Tibial nerve (tissue), 4 donors: ENCODE data around the gene COX20. TPM values are rescaled to one million over a fixed set of nuclear protein-coding genes. Genes with fewer than 3 reads are reported as not detected.

Source experiments
- DNase-seq, 2 donors: peaks; one replicate each; pipeline ENCODE4 v3.0.0-alpha.2; 2019; ENCODE audit warnings: low spot score in 2 of 2
- H3K27ac ChIP-seq, 4 donors: fragments of 200-600 bp; sonication (generic) in 3 of 4; one replicate each; pipeline ENCODE4 v1.5.1; 2017 to 2019; ENCODE audit warnings: mild to moderate bottlenecking in 1 of 4
- H3K27me3 ChIP-seq, 2 donors: fragments of 200-600 bp; sonication (generic) in 1 of 2; one replicate each; pipeline versions ENCODE4 v1.5.1 to v1.6.0; 2017 to 2019
- H3K36me3 ChIP-seq, 3 donors: fragments of 200-600 bp; sonication (generic); one replicate each; pipeline ENCODE4 v1.5.1; 2018 to 2019
- H3K4me1 ChIP-seq, 4 donors: fragments of 200-600 bp; sonication (generic) in 3 of 4; one replicate each; pipeline ENCODE4 v1.5.1; 2017 to 2019
- H3K4me3 ChIP-seq, 4 donors: fragments of 200-600 bp; sonication (generic) in 3 of 4; one replicate each; pipeline ENCODE4 v1.5.1; 2017 to 2019; ENCODE audit warnings: mild to moderate bottlenecking in 1 of 4, moderate library complexity in 1 of 4
- H3K9me3 ChIP-seq, 4 donors: fragments of 200-600 bp; sonication (generic) in 3 of 4; one replicate each; pipeline ENCODE4 v1.5.1; 2017 to 2019
- EP300 ChIP-seq, 2 donors: sonication (generic); formaldehyde crosslinking; IDR thresholded peaks; one replicate each; pipeline ENCODE4 v1.6.1; 2017; ENCODE audit warnings: antibody characterized with exemption in 2 of 2, mild to moderate bottlenecking in 1 of 2
- POLR2A ChIP-seq, 2 donors: fragments of 450-650 bp; IDR thresholded peaks; one replicate each; pipeline ENCODE4 v1.6.1; 2017; ENCODE audit warnings: antibody characterized with exemption in 2 of 2, mild to moderate bottlenecking in 2 of 2, moderate library complexity in 2 of 2
- WGBS, 2 donors: methylation state at CpG; one replicate each; pipeline ENCODE4 v1.1.5; 2018; 5-methylcytosine and 5-hydroxymethylcytosine counted together
- total RNA-seq, 4 donors: library from RNA; depleted of rRNA; stranded (reverse); fragments of >200 nt; gene quantifications; one replicate each; pipeline ENCODE4 v1.1.0, GENCODE V29; 2016
- TF ChIP-seq, protein P1 (sequence below), 5 experiments: fragments of 200-600 bp in 3 of 5; fragments of 450-650 bp in 2 of 5; sonication (generic) in 3 of 5; IDR thresholded peaks; one replicate each; pipeline ENCODE4 v1.5.1; 2016 to 2019; ENCODE audit warnings: antibody characterized with exemption in 5 of 5, mild to moderate bottlenecking in 3 of 5, moderate library complexity in 2 of 5

COX20 gene
- total RNA-seq, 4 donors from 2014 or later = 20.2 to 44.4 (median 39.5) TPM

DNA sequence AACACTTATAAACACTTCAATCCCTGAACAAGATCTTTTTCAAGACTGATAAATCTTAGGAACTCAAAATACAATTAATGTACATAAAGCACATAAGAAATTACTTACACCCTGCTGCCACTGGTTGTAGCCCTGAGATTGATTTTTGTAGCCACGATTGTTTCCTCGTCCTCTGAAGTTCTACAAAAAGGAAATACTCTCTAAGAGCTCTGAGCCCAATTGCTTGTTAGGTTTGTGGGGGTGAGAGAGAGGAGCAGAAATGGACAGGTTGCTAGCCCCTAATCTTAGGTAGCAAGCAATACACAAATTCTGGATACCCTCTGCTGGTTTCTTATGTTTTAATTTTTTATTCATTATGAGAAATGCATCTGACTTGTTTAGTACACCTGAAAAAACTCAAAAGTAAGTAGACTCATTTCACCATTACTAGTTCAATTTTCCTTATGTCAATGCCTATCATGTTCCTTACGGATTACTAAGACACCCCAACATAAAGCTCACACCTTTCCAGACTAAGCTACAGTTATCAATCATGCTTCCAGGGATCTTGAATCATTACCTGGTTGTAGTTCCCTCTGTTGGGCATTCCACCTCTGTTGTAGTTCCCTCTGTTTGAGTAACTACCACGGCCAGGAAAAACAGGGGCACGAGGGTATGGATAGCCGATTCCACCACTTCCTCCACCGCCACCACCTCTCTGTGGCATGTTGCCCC lies 19.6 kb downstream of the COX20 start:
- Histone ChIP-seq H3K4me1 (peaks cover 0 to 87% (median 37%) of the 10 kb centered on the region in 4 donors), H3K36me3 (peaks cover 0 to 96% (median 32%) of the 10 kb centered on the region in 3 donors), H3K27me3 (no peaks in the 10 kb centered on the region), H3K9me3 (no peaks in the 10 kb centered on the region), H3K4me3 (no peak overlapping the region), H3K27ac (no peak overlapping the region)
- no peak for TF ChIP-seq EP300 (IDR thresholded peaks at IDR 0.05)
- TF ChIP-seq POLR2A (IDR thresholded peaks at IDR 0.05) = no peak
- 57 to 62% methylated on average over 7 of the region's 7 CpGs for WGBS, 2 donors
- DNase-seq = no peak

DNA sequence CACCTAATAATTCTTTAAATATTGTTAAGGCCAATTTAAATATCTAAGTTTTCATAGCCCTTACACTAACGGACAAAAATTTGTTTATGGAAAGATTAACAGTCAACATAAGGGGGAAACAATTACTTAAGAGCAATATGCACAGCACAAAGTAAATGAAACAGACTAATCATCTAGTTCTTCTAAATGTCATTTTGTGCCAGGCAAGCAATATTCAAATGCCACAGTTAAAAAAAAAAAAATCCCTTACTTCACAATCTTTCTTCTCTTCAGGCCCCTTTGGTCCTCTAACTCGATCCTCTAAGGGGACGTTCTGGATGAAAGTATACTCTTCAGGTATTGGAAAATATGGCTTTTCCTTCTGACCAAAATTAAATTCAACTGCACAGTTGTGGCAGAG lies 22.3 kb downstream of the COX20 start:
- TF ChIP-seq POLR2A (IDR thresholded peaks at IDR 0.05) (no peak), EP300 (IDR thresholded peaks at IDR 0.05) (no peak)
- TF ChIP-seq, protein P1, sequence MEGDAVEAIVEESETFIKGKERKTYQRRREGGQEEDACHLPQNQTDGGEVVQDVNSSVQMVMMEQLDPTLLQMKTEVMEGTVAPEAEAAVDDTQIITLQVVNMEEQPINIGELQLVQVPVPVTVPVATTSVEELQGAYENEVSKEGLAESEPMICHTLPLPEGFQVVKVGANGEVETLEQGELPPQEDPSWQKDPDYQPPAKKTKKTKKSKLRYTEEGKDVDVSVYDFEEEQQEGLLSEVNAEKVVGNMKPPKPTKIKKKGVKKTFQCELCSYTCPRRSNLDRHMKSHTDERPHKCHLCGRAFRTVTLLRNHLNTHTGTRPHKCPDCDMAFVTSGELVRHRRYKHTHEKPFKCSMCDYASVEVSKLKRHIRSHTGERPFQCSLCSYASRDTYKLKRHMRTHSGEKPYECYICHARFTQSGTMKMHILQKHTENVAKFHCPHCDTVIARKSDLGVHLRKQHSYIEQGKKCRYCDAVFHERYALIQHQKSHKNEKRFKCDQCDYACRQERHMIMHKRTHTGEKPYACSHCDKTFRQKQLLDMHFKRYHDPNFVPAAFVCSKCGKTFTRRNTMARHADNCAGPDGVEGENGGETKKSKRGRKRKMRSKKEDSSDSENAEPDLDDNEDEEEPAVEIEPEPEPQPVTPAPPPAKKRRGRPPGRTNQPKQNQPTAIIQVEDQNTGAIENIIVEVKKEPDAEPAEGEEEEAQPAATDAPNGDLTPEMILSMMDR (IDR thresholded peaks at IDR 0.05) = no peak
- Histone ChIP-seq H3K9me3 (no peaks in the 10 kb centered on the region), H3K4me1 (peaks cover 0 to 91% (median 54%) of the 10 kb centered on the region in 4 donors), H3K36me3 (peaks cover 0 to 72% (median 38%) of the 10 kb centered on the region in 3 donors), H3K27me3 (no peaks in the 10 kb centered on the region), H3K27ac (peak overlapping the region in 1 of 4 donors; percentile 40), H3K4me3 (no peak overlapping the region)
- no peak for DNase-seq
- 58 to 60% methylated on average over 3 of the region's 3 CpGs for WGBS, 2 donors

DNA sequence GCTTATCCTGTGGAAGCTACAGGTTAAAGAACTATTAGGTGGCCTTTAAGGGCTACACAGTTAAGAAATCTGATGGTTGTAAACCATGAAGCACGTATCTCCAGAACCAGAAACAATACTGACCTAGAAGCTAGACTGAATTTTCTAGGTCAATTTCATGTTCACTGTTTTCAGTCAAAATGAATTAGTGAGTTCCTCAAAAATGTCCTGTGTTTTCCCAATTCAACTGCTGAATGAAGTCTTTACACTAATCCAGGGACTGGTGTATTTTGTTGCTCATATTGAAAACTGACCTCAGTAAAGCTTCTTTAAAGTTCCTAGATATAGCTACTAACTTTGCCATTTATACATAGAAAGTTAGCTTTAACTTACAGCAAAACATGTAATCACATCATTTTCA lies 22.9 kb downstream of the COX20 start:
- peaks cover 0 to 85% (median 51%) of the 10 kb centered on the region in 4 donors for H3K4me1 ChIP-seq
- peaks cover 0 to 69% (median 38%) of the 10 kb centered on the region in 3 donors for H3K36me3 ChIP-seq
- no peak for DNase-seq
- TF ChIP-seq, protein P1 (IDR thresholded peaks at IDR 0.05) = no peak
- TF ChIP-seq EP300 (IDR thresholded peaks at IDR 0.05) (no peak), POLR2A (IDR thresholded peaks at IDR 0.05) (no peak)
- H3K27me3 ChIP-seq = no peaks in the 10 kb centered on the region
- H3K4me3 ChIP-seq = no peak overlapping the region
- no peaks in the 10 kb centered on the region for H3K9me3 ChIP-seq
- H3K27ac ChIP-seq = no peak overlapping the region
- WGBS, 2 donors = 46 to 55% methylated on average over 1 of the region's 1 CpG

DNA sequence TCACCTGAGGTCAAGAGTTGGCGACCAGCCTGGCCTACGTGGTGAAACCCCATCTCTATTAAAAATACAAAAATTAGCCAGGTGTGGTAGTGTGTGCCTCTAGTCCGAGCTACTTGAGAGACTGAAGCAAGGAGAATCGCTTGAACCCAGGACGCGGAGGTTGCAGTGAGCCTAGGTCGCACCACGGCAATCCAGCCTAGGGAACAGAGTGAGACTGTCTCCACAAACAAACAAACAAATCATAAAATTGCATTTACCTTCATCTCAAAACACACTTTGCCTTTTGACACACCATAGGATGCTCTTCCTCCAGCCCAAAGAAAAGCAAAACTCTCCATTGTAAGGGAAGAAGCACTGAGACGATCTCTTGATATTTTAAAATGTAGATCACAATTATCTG lies 24.6 kb downstream of the COX20 start:
- TF ChIP-seq EP300 (IDR thresholded peaks at IDR 0.05) = no peak
- TF ChIP-seq, protein P1 (IDR thresholded peaks at IDR 0.05) = no peak
- TF ChIP-seq POLR2A (IDR thresholded peaks at IDR 0.05) = no peak
- Histone ChIP-seq H3K9me3 (no peaks in the 10 kb centered on the region), H3K27me3 (no peaks in the 10 kb centered on the region), H3K4me3 (peak overlapping the region in 1 of 4 donors; percentile 95), H3K27ac (peak overlapping the region in 2 of 4 donors; percentile 6 to 43), H3K4me1 (peaks cover 0 to 71% (median 45%) of the 10 kb centered on the region in 4 donors), H3K36me3 (peaks cover 0 to 56% (median 38%) of the 10 kb centered on the region in 3 donors)
- no peak for DNase-seq
- 47 to 51% methylated on average over 9 of the region's 9 CpGs for WGBS, 2 donors

DNA sequence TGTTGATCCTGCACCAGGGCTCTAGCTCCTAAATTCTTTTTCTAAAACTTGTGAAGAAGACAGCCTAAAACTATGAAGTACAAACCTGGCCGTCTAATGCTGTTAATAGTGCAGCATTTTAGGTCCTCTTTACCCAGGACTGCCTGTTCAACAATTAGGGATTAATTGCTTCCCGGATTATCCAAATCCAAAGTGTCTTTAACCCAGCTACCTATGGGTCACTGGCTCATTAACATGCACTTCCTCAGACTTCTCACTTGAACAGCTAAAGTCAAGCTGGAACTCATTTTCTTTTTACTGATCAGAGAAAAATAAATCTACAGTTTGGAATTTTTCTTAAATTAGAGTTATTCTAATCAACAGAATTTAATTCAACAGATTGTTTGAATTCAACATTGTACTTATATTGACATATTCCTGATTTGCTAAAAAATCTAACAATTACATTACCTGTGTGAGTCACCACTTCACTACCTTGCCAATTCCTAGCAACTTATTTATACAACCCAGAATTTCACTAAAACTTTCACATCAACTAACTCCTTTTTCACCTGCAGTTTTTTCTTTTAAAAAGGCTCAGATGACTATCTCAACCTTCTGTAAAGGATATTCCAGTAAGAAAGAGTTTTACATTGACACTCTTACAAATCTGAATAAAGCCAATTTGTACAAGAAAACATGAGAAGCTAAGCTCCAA lies 25.6 kb downstream of the COX20 start:
- peak overlapping the region; percentile 8 to 100 (median 96) for H3K4me3 ChIP-seq
- H3K36me3 ChIP-seq = peaks cover 0 to 47% (median 30%) of the 10 kb centered on the region in 3 donors
- peak overlapping the region in 3 of 4 donors; percentile 100 for H3K27ac ChIP-seq
- H3K27me3 ChIP-seq = no peaks in the 10 kb centered on the region
- TF ChIP-seq POLR2A (IDR thresholded peaks at IDR 0.05) (no peak), EP300 (IDR thresholded peaks at IDR 0.05) (no peak)
- TF ChIP-seq, protein P1 (IDR thresholded peaks at IDR 0.05) = no peak
- 0 to 3% methylated on average over 2 of the region's 2 CpGs for WGBS, 2 donors
- H3K9me3 ChIP-seq = no peaks in the 10 kb centered on the region
- peaks cover 0 to 70% (median 46%) of the 10 kb centered on the region in 4 donors for H3K4me1 ChIP-seq
- no peak for DNase-seq
